WI38 (cell line): Measurements from ENCODE around the gene IGF2BP2.
"Not testable (repeated sequence)": the region's sequence is repeated elsewhere in the genome, so short reads cannot be mapped to it uniquely, and the experiment has no call there.

Experiments used
- H3K4me3 ChIP-seq: 2 replicates; pipeline ENCODE4 v1.5.1; 2011; ENCODE audit warnings: low read depth, mild to moderate bottlenecking, control low read depth, low read length
- CTCF ChIP-seq: IDR thresholded peaks from 2 replicates; pipeline ENCODE4 v1.5.1; 2012; ENCODE audit warnings: low read depth, mild to moderate bottlenecking, control low read depth, low read length

The IGF2BP2 gene

GRCh38 chr3:185820973-185821758 is 3.7 kb downstream of the IGF2BP2 start:
- no peak for TF ChIP-seq CTCF
- H3K4me3 ChIP-seq = peak overlapping the region; percentile 90

- no peak for TF ChIP-seq CTCF
- no peak overlapping the region for H3K4me3 ChIP-seq
Observed at GRCh38 chr3:185818267-185818875, 6.5 kb downstream of the IGF2BP2 start.

- H3K4me3 ChIP-seq = peak overlapping the region; percentile 5; the same call in 1 of the 2 replicates
- no peak for TF ChIP-seq CTCF
Observed at GRCh38 chr3:185815391-185816282, 9.2 kb downstream of the IGF2BP2 start.

GRCh38 chr3:185813691-185814215 is 11.1 kb downstream of the IGF2BP2 start:
- H3K4me3 ChIP-seq = peak overlapping the region; percentile 11; the same call in 1 of the 2 replicates
- TF ChIP-seq CTCF = no peak

- H3K4me3 ChIP-seq = 0 out of 2 replicates have a peak overlapping the region, but pooled peaks have one; percentile 11
- no peak for TF ChIP-seq CTCF
Observed at GRCh38 chr3:185813205-185813604, 11.6 kb downstream of the IGF2BP2 start.

- TF ChIP-seq CTCF = no peak
- no peak overlapping the region for H3K4me3 ChIP-seq
Observed at GRCh38 chr3:185807445-185808068, 17.3 kb downstream of the IGF2BP2 start.

GRCh38 chr3:185798831-185799110 is 26.1 kb downstream of the IGF2BP2 start:
- H3K4me3 ChIP-seq = not testable (repeated sequence)
